HEK293 (cell line): ENCODE results near the gene CAPZB.

Experiments
- CTCF ChIA-PET: fragments of 350-600 bp; formaldehyde crosslinking; extraction: SDS; loops from one replicate; lab custom pipeline; 2021; ENCODE audit warnings: antibody characterized with exemption; lab: Yijun Ruan, JAX
- POLR2A ChIA-PET: fragments of 300-600 bp; formaldehyde crosslinking; extraction: SDS; loops from one replicate; lab custom pipeline; 2020; ENCODE audit warnings: antibody characterized with exemption, inconsistent platforms; lab: Yijun Ruan, JAX
- H3K27ac ChIP-seq: fragments of 200-500 bp; sonication (Bioruptor generic); 2 replicates; pipeline ENCODE4 v1.5.1; 2014; ENCODE audit warnings: low read depth, low read length, control low read depth, inconsistent platforms; ENCODE audit errors: extremely low read depth
- H3K36me3 ChIP-seq, 2 experiments: fragments of 200-500 bp in 1 of 2; sonication (Bioruptor generic) in 1 of 2; 1 replicate in 1 of 2; 2 replicates in 1 of 2; pipeline ENCODE4 v1.5.1; 2014 to 2017; ENCODE audit warnings: inconsistent platforms in 2 of 2, low read length in 2 of 2; ENCODE audit not compliant: control insufficient read depth in 2 of 2, insufficient read depth in 1 of 2
- H3K4me1 ChIP-seq: fragments of 200-500 bp; sonication (Bioruptor generic); 2 replicates; pipeline ENCODE4 v1.5.1; 2014; ENCODE audit warnings: mild to moderate bottlenecking, low read length, inconsistent platforms; ENCODE audit not compliant: control insufficient read depth, insufficient read depth
- H3K4me3 ChIP-seq: 2 replicates; pipeline ENCODE4 v1.5.1; 2011; ENCODE audit warnings: low read depth, mild to moderate bottlenecking, control low read depth, low read length, moderate library complexity
- H3K9me3 ChIP-seq: fragments of 200-500 bp; sonication (Bioruptor generic); 2 replicates; pipeline ENCODE4 v1.5.1; 2014; ENCODE audit warnings: low read depth, low read length, inconsistent platforms; ENCODE audit not compliant: control insufficient read depth, insufficient read depth
- BCL11B ChIP-seq: fragments of 450-650 bp; formaldehyde crosslinking; IDR thresholded peaks from 2 replicates; pipeline ENCODE4 v1.5.1; 2016; ENCODE audit warnings: low read depth, missing biosample characterization, missing genetic modification characterization
- EGR2 ChIP-seq: fragments of 450-650 bp; formaldehyde crosslinking; IDR thresholded peaks from 2 replicates; pipeline ENCODE4 v1.5.1; 2016; ENCODE audit warnings: low read depth, missing biosample characterization, missing genetic modification characterization
- GLIS1 ChIP-seq: fragments of 450-650 bp; formaldehyde crosslinking; IDR thresholded peaks from 2 replicates; pipeline ENCODE4 v1.5.1; 2016; ENCODE audit warnings: missing biosample characterization, missing genetic modification characterization
- MYNN ChIP-seq: fragments of 450-650 bp; formaldehyde crosslinking; IDR thresholded peaks from 2 replicates; pipeline ENCODE4 v1.5.1; 2016; ENCODE audit warnings: missing biosample characterization, missing genetic modification characterization, borderline replicate concordance
- PRDM1 ChIP-seq: fragments of 450-650 bp; formaldehyde crosslinking; IDR thresholded peaks from 2 replicates; pipeline ENCODE4; 2016; ENCODE audit warnings: missing biosample characterization, missing genetic modification characterization
- SP3 ChIP-seq: fragments of 450-650 bp; formaldehyde crosslinking; IDR thresholded peaks from 2 replicates; pipeline ENCODE4 v1.5.1; 2016; ENCODE audit warnings: missing biosample characterization, missing genetic modification characterization
- ZFHX2 ChIP-seq: fragments of 450-650 bp; formaldehyde crosslinking; conservative IDR thresholded peaks from 2 replicates; pipeline ENCODE4 v1.5.1; 2016; ENCODE audit warnings: missing biosample characterization, missing genetic modification characterization
- ZNF10 ChIP-seq: fragments of 450-650 bp; formaldehyde crosslinking; IDR thresholded peaks from 2 replicates; pipeline ENCODE4 v1.5.1; 2017; ENCODE audit warnings: missing biosample characterization, missing genetic modification characterization
- ZNF366 ChIP-seq: fragments of 450-650 bp; formaldehyde crosslinking; conservative IDR thresholded peaks from 2 replicates; pipeline ENCODE4 v1.5.1; 2016; ENCODE audit warnings: missing biosample characterization, missing genetic modification characterization
- ZNF394 ChIP-seq: fragments of 450-650 bp; formaldehyde crosslinking; IDR thresholded peaks from 2 replicates; pipeline ENCODE4 v1.5.1; 2016; ENCODE audit warnings: missing biosample characterization, missing genetic modification characterization, mild to moderate bottlenecking, moderate library complexity, borderline replicate concordance
- ZNF433 ChIP-seq: fragments of 450-650 bp; formaldehyde crosslinking; IDR thresholded peaks from 2 replicates; pipeline ENCODE4 v1.5.1; 2016; ENCODE audit warnings: missing biosample characterization, missing genetic modification characterization, low read depth
- ZNF558 ChIP-seq: fragments of 450-650 bp; formaldehyde crosslinking; IDR thresholded peaks from 2 replicates; pipeline ENCODE4 v1.5.1; 2016; ENCODE audit warnings: missing biosample characterization, missing genetic modification characterization
- ZNF660 ChIP-seq: fragments of 450-650 bp; IDR thresholded peaks from 2 replicates; pipeline ENCODE4 v1.5.1; 2018; ENCODE audit warnings: missing biosample characterization, mild to moderate bottlenecking, missing genetic modification characterization
- ZNF664 ChIP-seq: fragments of 450-650 bp; formaldehyde crosslinking; IDR thresholded peaks from 2 replicates; pipeline ENCODE4 v1.5.1; 2016; ENCODE audit warnings: missing biosample characterization, missing genetic modification characterization
- ZNF768 ChIP-seq: fragments of 450-650 bp; formaldehyde crosslinking; IDR thresholded peaks from 2 replicates; pipeline ENCODE4 v1.5.1; 2018; ENCODE audit warnings: missing biosample characterization, mild to moderate bottlenecking, missing genetic modification characterization
- ZNF776 ChIP-seq: fragments of 450-650 bp; formaldehyde crosslinking; IDR thresholded peaks from 2 replicates; pipeline ENCODE4 v1.5.0; 2017; ENCODE audit warnings: missing biosample characterization, missing genetic modification characterization, borderline replicate concordance
- ZXDB ChIP-seq: fragments of 450-650 bp; formaldehyde crosslinking; IDR thresholded peaks from 2 replicates; pipeline ENCODE4 v1.5.1; 2016; ENCODE audit warnings: missing biosample characterization, missing genetic modification characterization
- TF ChIP-seq, protein P1 (sequence below): fragments of 450-650 bp; formaldehyde crosslinking; IDR thresholded peaks from 2 replicates; pipeline ENCODE4 v1.5.1; 2016; ENCODE audit warnings: missing biosample characterization, missing genetic modification characterization
- TF ChIP-seq, protein P2 (sequence below): fragments of 450-650 bp; formaldehyde crosslinking; IDR thresholded peaks from 2 replicates; pipeline ENCODE4 v1.5.1; 2016; ENCODE audit warnings: missing biosample characterization, missing genetic modification characterization

CAPZB gene

DNA sequence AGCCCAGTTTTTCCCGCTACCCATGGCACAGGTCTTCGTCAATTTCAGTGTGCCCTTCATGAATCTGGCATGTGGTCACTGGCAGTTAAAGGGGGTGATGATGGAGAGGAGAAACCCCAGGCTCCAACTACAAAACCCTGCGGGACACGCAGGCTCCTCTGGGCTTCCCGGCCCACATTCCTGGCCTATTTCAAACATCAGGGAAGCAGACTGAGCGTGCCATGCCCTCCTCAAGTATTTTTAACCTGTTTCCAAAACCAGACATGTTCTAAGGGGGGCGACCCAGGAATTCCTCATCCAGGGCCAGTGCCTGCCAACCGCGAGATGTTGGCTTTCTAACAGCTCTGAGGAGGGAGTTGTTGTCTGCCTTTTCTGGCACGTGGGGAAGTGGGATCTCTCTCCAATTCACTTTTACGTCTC is 85.1 kb downstream of the CAPZB start (continued):
- TF ChIP-seq, protein P1, sequence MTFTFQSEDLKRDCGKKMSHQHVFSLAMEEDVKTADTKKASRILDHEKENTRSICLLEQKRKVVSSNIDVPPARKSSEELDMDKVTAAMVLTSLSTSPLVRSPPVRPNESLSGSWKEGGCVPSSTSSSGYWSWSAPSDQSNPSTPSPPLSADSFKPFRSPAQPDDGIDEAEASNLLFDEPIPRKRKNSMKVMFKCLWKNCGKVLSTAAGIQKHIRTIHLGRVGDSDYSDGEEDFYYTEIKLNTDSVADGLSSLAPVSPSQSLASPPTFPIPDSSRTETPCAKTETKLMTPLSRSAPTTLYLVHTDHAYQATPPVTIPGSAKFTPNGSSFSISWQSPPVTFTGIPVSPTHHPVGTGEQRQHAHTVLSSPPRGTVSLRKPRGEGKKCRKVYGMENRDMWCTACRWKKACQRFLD, result no peak
- TF ChIP-seq ZNF10 (tag by site-specific recombination) (no peak), ZNF776 (tag by site-specific recombination) (no peak), ZNF558 (tag by site-specific recombination) (no peak), ZNF660 (tag by site-specific recombination) (no peak)

- ChIA-PET POLR2A (no interaction called here), CTCF (no interaction called here)
- no peak for TF ChIP-seq MYNN (tag by site-specific recombination)
- TF ChIP-seq GLIS1, result peak; percentile 85
- no peak for TF ChIP-seq ZNF433 (tag by site-specific recombination)
- TF ChIP-seq, protein P2, sequence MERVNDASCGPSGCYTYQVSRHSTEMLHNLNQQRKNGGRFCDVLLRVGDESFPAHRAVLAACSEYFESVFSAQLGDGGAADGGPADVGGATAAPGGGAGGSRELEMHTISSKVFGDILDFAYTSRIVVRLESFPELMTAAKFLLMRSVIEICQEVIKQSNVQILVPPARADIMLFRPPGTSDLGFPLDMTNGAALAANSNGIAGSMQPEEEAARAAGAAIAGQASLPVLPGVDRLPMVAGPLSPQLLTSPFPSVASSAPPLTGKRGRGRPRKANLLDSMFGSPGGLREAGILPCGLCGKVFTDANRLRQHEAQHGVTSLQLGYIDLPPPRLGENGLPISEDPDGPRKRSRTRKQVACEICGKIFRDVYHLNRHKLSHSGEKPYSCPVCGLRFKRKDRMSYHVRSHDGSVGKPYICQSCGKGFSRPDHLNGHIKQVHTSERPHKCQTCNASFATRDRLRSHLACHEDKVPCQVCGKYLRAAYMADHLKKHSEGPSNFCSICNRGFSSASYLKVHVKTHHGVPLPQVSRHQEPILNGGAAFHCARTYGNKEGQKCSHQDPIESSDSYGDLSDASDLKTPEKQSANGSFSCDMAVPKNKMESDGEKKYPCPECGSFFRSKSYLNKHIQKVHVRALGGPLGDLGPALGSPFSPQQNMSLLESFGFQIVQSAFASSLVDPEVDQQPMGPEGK, result no peak
- no peak for TF ChIP-seq ZNF366 (tag by site-specific recombination)
- H3K9me3 ChIP-seq, result no peaks in the 10 kb centered on the region
- H3K36me3 ChIP-seq, result peaks cover 0 to 7% of the 10 kb centered on the region in 2 experiments; a peak in 1 of 3 replicates
- H3K4me1 ChIP-seq, result no peaks in the 10 kb centered on the region
- no peak overlapping the region for H3K27ac ChIP-seq
- H3K4me3 ChIP-seq, result no peak overlapping the region
Observed at GRCh38 chr1:19398309-19398760, 87.0 kb downstream of the CAPZB start.

DNA sequence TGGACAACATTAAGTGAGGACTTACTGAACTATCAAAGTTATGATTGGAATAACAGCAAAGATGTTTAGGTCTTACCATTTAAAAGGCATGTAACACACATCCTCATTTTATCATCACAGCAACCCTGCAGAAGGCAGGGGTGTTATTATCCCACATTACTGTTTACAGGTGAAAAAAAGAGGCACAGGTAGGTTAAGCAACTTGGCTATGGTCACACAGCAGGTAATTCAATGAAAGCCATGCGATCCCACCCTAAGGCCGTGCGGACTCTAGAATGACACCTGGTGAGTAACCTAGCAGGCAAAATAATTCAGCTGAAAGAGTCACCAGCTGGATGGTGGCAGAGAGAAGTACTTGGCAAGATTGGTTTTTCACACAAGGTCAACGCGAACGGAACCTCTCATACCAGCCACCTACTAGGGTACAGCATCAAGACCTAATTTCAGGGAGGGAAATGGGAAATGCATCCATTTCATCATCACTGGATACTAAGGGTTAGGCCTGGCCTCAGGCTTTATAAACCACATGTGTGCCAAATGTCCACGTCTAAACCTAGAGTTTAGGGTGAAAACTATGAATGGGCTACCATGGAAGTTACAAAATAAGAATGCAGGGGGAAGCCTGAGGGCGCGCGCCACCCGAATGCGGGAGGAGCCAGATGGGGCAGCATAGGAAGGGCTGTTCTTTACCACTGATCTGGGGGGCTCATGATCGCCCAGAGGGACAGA is 88.0 kb downstream of the CAPZB start:
- peak; percentile 69 for TF ChIP-seq ZNF768 (tag by site-specific recombination)
- TF ChIP-seq PRDM1, result no peak
- no peak for TF ChIP-seq BCL11B (tag by site-specific recombination)
- 0 out of 2 replicates have a peak, but pooled peaks have one; percentile 11 for TF ChIP-seq ZNF664 (tag by site-specific recombination)
- H3K4me3 ChIP-seq, result no peak overlapping the region
- ChIA-PET POLR2A (no interaction called here), CTCF (no interaction called here)
- H3K27ac ChIP-seq, result no peak overlapping the region
- no peaks in the 10 kb centered on the region for H3K4me1 ChIP-seq
- H3K9me3 ChIP-seq, result no peaks in the 10 kb centered on the region
- peaks cover 0 to 6% of the 10 kb centered on the region in 2 experiments; a peak in 1 of 3 replicates for H3K36me3 ChIP-seq

DNA sequence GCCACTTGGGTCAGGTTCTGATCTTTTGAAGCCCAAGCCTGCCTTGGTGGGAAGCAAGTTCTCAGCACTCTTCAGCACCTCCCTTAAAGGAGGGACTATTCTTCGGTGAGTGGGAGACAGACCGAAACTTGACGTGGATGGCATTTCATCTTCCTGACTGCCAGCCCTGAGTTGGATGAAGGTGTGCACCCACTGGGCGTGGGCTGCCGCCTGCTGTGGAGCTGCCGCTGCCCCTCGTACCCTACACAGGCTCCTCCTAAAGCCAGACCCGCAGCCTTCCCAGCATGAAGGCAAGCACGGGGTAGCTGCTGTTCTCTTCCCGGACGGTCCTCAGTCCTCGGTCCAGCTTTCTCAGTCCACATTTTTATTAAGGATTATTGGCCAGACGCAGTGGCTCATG is 89.1 kb downstream of the CAPZB start:
- POLR2A ChIA-PET, result interaction anchor here (0.6 kb wide), 1 partner anchor 33 kb away, joined by 3 read pairs; no protein-coding TSS in a partner anchor
- no peak overlapping the region for H3K27ac ChIP-seq

More for the DNA sequence above, 89.1 kb downstream of the CAPZB start:
- H3K4me1 ChIP-seq, result no peaks in the 10 kb centered on the region
- no peak overlapping the region for H3K4me3 ChIP-seq
- no peaks in the 10 kb centered on the region for H3K9me3 ChIP-seq
- TF ChIP-seq EGR2 (tag by site-specific recombination) (peak; percentile 51; the same call in 1 of the 2 replicates), ZFHX2 (tag by site-specific recombination) (peak; percentile 6; the same call in 1 of the 2 replicates), ZNF558 (tag by site-specific recombination) (no peak), ZNF394 (no peak), SP3 (tag by site-specific recombination) (no peak), ZXDB (tag by site-specific recombination) (no peak)
- peaks cover 0 to 6% of the 10 kb centered on the region in 2 experiments; a peak in 1 of 3 replicates for H3K36me3 ChIP-seq
- CTCF ChIA-PET, result no interaction called here
